ENCODE measurements around the gene MDM4.
"Not testable (repeated sequence)": the region's sequence is repeated elsewhere in the genome, so short reads cannot be mapped to it uniquely, and the experiment has no call there.

Gene MDM4

DNA sequence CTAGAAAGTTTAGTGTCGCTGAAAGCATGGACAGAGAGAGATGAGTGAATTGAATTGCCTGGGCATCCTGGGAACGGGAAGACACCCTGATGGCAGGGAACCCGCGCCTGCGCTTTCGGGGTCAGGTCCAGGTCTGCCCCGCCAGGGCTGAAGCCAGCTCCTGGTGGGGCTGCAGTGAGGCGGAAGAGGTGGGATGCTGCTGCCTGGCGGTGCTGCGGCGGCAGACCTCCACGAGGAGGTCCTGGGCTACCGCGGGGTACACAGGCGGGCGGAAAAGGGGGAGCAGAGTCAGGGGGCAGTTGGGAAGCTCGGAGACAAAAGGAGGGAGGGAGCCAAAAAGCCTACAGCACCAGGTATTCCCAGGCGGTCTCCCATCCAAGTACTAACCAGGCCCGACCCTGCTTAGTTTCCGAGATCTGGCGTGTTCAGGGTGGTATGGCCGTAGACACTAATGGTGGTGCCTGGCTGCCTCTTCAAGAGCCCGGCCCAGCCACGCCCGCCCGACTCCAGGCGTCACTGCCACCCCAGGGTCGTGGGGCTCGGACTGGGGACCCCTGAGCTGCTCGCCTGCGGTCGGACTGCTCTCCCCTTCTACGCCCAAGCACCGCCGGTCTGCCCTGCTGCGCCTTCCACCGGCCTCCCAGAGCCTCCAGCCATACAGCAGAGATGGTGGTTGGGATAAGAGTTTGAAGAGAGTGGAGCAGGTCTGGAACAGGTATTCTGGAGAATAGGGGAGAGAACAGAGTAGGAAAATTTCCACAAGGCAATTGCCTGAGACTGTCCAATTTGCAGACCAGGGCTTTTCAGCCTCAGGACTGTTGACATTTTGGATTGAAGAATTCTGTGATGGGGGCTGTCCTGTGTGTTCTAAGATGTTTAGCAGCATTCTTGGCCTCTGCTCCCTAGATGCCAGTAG lies 46.1 kb downstream of the MDM4 start:
- DNase-seq (ENCODE audit: low read depth): no peak

DNA sequence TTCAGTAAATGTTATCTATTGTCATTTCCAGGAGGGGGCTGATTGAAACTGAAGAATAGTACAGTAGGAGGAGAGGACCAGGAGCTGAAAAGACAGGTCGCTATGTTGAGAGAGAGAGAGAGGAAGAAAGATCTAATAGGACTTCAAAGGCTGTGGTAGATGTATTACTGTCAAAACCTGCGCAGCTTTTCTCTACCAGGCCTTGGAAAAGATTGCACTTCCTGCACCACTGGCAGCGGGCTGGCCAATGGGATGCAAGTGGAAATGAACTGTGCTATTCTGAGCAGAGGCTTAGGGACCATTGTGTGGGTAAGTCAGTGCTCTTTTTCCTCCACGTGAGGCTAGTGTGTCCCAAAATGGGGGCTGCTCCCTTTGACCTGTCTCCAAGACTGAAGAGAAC lies 47.1 kb downstream of the MDM4 start:
- DNase-seq (ENCODE audit: low read depth): no peak

DNA sequence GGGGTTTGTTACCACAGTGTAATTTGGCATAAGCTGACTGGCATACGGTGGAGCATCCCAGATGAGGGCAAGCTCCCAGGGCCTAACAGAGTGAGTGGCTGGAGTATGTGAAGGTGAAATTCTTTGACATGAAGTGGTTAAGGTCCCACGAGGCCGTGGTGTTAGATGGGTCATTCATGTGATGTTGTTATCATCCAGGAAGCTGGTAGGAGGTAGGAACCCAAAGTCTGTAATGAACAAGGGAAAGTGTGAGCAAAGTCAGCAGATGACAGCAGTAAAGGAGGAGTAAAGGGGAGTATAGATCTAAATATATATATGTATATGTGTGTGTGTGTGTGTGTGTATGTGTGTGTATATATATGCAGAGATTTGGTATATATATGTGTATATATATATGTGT lies 47.6 kb downstream of the MDM4 start:
- DNase-seq (ENCODE audit: low read depth): no peak

DNA sequence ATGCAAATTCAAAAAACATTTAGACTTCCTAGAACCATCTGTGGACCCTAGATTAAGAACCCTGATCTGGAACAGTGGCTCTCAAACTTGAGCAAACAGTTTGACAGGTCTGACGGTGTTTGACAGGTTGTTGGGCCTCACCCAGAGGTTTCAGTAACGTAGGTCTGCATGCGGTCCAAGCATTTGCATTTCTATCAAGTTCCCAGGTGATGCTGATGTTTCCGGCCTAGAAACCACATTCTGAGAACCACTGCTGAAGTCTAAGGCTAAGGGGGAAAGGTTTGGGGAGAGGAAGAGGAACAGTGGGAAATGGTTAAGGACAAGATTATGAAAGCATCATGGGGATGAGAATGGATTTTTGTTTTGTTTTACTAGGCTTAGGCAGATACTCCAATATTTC lies 48.6 kb downstream of the MDM4 start:
- no peak for DNase-seq (ENCODE audit: low read depth)

DNA sequence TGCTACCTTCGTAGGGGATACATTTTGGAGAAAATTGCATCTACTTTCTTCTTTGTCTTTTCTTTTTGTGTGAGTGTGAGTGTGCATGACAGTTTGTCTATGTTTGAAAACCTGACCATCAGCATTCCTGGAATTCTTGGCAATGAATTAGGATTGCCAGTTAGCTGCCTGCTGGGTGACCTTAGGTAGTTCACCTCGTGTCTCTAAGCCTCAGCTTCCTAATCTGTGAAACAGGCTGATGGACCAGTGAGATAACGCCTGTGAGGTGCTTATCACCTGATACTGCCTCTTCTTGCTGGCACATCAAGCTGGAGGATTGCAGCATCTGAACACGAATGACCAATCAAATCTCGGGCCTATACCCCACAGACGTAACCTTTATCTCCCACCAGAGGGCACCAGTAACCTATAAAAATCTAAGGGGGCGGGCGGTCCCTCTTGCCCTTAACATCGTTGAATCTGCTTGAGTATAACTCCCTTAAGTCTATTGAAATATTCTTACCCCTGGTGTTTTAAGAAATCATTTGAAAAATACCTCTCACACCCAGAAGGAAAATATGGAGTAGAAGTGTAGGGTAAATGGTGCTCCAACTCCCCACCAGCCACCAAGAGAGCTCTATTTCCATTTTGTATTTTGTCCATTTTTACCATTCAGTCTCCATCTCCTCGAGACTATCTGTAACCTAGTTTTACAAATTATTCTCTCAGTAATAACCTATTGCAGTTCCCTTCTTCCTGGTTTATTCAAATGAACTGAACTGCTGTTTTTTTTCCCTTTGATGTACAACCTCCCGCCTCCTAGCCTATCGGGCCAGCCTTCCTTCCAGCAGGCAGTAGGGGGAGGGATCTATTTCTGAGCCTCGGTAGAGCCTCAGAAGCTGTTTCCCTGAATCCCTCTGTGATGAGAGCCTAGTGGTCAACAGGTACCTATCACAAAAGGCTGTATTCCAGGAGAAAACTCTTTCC lies 49.7 kb downstream of the MDM4 start:
- DNase-seq (ENCODE audit: low read depth): no peak

DNA sequence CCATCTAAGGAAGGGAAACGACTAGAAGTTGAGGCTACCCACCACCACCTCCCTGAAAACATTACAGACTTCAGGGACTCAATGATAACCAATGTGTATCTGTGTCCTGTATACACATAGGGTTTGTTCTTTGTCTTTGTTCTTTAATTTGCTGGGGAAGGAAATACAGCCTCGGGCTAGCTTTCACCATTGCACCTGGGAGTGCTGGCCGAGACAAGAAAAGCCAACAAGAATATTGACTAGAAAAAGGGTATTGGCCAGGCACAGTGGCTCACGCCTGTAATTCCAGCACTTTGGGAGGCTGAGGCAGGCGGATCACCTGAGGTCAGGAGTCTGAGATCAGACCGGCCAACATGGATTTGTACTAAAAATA lies 50.4 kb downstream of the MDM4 start:
- no peak for DNase-seq (ENCODE audit: low read depth)

DNA sequence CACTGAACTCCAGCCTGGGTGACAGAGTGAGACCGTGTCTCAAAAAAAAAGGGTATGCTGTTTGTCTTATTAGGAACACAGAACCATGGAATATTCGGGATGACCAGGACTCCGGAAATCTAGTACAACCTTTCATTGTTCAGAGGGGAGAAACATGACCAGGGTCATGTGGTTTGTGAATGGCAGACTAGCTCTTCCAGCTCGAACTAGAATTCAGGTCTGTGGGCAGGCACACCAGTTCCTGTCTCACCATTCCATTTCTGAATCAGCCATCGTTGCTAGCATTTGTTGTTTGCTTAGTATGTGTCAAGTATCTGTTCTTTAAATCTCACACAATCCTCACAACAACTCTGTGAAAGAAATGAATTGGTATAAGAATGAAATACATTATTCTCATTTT lies 50.9 kb downstream of the MDM4 start:
- no peak for DNase-seq (ENCODE audit: low read depth)

DNA sequence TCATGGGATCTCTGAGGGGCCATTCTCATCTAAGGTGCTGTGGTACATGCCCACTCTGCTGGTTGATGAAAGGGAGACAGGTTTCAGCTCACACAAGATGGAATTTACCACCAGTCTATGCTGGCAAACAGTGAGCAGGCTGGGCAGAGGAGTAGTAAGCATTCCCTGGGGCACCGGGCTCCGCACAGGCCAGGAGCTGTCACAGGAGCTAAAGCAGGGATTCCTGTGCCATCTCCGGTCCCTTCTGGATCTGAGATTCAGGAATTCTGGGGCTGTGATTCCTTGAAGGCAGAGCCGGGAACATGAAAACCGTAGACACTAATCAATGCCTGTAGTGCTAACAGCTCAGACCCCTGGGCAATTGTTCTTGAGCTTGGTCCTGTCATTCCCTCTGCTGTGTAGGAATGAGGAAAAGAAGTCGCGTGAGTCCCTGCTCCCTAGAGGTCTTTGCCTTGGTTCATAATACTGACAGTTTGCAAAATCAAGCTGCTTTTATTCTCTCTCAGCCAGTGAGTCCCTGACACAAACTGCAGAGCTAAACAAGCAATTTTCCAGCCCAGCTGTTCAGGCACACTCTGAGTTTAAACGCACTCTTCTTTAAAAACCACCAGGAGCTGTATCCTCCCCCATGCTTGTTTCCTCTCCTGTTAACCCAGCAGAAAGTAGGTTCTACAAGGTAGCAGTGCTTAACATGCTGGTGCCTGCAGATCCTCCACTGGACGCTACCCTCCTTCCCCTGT lies 52.5 kb downstream of the MDM4 start:
- DNase-seq (ENCODE audit: low read depth): no peak

DNA sequence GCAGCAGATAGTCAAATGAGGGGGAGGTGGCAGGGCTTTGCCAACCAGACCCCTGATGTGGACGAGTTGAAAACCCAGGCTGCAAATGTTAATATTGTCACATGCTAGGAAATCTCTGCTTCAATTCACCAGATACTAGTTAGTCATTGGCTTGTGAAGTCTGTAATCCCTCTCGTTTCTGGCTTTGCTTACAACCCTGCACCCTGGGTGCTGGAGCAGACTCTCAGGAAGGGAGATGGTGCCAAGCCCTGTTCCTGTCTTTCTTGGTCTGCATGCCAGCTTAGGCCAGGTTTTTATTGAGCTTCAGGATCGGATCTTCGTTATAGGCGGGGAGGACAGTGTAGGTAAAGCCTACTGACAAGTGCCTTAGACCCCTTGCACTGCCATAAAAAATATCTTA lies 53.3 kb downstream of the MDM4 start:
- no peak for DNase-seq (ENCODE audit: low read depth)

DNA sequence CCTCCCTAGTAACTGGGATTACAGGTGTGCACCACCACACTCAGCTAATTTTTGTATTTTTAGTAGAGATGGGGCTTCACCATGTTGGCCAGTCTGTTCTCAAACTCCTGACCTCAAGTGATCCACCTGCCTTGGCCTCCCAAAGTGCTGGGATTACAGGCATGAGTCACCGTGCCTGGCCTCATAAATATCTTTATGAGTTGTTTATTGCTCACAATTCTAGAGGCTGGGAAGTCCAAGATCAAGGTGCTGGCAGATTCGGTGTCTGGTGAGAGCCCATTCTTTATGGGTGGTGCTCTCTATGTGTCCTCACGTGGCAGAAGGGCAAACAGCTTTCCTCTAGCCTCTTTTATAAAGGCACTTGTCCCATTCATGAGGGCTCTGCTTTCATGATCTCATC lies 53.8 kb downstream of the MDM4 start:
- not testable (repeated sequence) for DNase-seq (ENCODE audit: low read depth)

DNA sequence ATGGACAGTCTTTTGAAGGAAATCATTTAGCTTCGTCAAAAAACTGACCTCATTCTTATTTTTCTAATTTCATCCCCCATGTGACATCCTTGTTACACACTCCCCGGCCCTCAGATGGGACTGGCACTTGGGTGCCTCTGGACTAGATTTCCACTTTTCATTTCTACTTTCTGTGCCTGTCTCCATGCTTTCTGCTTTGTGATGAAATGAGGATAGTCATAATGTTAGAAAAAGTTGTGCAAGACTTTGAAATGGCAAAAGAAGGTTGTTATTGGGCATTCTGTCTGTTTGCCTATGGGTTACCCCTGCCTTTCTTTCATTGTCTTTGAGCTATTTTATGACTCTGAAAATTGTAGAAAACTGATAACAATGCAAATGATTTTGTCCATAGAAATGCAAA lies 54.9 kb downstream of the MDM4 start:
- DNase-seq (ENCODE audit: low read depth): no peak

DNA sequence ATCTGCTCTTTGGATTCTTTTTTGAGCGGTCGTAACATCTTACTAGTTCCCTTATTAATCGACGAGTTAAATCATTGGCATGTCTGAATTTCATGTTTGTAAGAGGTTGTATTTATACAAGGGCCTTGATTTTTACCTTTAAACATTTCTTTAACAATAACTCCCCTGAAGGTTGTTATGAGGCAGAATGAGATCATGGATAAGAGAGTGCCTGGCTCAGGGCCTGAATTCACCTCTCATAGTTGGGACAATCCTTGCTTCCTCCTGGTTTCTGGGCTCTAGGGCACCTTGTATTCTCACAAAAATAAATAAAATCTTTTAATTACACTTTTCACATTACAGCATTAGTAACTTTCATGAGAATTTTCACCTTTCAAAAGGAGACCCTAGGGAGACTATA lies 55.4 kb downstream of the MDM4 start:
- no peak for DNase-seq (ENCODE audit: low read depth)

DNA sequence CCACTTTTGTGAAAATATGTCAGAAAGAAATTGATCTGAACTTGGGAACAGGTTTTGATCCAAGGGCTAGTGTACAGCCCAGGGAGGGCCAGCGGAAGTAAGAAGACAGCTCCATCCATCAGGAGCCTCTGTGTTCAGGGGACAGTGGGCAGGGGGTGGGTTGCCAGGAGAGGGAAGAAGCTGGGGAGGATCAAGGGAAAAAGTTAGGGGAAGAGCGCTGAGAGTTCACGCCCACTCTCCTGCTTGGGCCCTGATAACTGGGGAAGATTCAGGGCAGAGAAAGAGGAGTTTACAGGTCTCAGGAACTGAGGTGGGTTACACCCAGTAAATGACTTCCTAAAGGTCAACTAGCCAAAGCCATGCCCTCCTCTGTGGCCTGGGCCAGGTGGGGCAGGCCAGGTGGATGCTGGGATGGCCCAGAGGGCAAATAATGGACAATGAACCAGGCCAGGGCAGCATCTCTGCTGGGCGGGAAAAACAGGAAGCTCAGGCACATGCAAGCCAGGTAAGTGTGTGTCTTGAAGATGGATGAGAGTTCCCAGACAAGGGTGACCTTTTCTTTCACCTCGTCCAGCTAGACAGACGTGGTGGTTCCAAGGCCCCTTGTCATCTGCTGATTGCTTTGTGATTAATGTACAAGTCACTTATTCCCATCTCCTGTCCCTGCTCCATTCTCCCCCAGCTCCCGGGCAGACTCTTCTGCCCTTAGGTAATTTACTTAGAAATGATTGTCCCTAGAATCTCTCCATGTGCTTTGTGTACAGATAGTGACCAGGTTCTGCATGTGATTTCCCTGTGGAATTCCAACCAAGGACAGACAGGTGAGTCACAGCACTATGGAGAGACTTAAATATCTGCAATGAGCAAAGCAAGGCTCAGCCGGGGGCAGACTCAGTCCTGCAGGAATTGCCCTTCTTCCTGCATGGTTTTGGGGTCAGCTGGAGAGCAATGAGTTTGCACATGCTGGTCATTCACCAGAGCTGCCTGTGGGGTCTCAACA lies 57.0 kb downstream of the MDM4 start:
- DNase-seq (ENCODE audit: low read depth): no peak

DNA sequence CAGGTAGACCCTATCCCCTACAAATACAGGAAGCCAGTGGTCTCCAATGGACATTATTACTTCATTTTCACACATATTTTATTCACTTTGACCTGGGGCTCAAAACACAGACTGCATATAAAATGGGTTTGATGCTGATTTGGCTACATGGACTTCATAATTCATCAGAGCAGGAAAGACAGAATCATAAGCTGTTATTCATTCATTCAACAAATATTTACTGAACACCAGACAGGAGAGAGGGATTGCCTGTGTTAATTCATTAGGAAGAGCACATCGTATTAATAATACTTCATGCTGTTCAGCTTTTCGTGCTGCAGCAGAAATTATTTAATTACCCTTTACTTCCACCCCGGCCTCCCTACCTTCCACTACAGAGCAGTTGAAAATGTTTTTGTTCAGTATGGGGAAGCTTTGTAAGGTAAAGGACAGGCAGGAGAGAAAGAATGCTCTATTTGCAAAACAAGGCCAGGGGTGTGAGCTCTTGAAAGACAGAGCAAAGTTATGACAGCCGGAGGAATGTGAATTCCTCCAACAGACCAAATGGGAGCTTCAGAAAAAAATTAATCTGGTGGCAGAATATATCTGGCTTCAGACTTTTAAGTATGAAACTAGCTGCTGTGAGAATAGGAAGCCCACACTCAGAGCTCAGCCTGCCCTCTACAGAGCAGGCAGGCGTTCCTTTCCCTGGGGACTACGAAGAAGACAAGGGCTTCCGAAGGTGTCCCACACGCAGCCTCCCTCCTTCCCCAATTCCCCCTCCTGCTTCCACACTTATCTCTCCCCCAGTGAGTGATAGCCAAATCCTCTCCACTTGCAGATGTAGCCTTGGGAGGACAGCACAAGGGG lies 58.0 kb downstream of the MDM4 start:
- DNase-seq (ENCODE audit: low read depth): no peak

DNA sequence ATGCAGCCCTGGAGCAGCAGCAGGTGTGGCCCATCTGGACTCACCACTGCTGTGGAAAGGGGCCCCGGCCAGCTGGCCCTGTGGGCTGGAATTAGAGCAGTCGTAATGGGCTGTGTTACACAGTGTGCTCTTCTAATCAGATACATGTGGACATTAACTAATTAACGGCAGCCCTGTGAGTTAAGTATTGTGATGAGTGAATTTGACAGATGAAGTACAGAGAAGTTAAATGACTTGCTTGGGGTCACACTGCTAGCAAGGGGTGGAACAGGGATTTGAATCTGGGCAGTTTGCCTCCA lies 58.6 kb downstream of the MDM4 start:
- DNase-seq (ENCODE audit: low read depth): no peak

DNA sequence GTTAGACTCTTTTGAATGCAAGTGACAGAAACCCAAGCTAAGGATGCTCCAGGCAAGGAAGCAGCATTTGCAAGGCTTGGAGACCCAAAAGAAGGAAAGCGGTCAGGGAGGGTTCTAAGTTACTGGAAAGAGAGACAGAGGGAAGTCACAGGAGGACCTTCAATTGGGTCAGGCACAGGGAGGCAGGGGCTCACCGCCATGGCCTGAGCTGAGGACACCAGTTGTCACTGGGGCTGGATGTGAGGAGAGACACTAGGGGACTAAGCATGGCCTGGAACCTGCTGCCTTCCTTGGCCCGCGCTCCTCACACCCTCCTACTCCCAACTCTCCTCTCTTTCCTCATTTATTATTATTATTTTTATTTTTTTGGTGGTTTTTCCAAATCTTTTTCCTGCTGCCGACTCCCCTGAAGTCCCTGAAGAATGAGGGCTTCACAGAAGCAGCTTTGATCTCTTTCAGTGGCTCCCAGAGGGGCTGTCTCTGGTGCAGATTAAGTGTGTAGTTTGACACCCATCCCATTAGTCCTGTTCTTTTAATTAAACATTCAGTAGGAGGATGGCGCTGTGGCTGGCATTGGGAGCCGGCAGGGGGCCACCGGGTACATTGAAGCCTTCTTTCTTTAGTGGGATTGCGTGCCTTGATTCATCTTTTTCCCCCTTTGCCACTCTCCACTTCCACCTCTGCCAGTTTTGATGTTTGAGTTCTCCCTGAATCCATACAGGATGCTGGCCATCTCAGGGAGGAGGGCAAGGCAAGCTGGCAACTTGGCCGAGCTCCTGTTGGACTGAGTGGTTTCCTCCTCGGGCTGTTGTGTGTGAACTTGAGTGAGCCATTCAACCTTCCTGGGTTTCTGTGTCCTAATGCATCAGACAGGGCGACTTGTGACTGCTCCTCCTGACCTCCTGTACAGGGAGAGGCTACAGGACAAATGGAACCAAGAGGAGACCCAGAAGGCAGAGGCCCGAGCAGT lies 59.3 kb downstream of the MDM4 start:
- no peak for DNase-seq (ENCODE audit: low read depth)

DNA sequence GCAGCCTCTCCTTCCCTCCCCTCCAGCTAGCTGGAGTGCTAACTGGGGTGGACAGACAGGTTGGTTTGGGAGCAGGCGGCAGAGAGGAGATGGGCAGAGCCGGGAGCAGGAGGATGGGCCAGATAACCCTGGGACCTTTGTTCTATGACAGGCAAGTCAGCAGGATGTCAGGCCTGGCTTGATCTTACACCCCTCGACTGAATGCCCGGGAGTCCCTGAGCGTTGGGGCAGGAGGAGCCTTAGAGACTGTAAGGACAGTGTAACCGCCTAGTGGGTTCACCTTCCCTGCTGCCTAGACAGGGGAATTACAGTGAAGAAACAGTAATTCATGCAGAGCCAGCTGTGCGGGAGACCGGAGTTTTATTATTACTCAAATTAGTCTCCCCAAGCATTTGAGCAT lies 60.2 kb downstream of the MDM4 start:
- no peak for DNase-seq (ENCODE audit: low read depth)

DNA sequence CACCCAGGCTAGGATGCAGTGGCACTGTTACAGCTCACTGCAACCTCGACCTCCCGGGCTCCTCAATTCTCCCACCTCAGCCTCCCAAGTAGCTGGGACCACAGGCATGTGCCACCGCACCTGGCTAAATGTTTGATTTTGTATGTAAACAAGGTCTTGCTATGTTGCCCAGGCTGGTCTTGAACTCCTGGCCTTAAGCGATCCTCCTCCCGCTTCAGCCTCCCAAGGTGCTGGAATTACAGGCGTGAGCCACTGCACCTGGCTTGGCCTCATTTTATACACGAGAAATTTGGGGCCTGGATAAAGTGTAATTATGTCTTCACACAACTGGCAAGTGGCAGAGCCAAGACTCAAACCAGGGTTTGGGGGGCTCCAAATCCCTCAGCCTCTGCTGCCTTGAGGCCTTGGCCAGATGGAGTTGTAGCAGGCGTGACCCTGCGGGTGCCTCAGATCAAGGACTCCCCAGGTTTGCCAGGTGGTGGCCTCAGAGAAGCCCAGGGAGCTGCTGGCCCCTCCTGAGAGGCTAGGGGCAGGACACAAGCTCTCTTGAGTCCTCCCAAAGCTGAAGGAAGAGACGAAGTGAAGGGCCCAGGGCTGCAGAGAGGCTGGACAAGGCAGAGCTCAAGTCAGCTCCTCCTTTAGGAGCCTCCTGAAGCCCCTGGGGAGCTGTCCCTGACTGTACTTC lies 61.7 kb downstream of the MDM4 start:
- DNase-seq (ENCODE audit: low read depth): no peak
